ENCODE results near the gene PER1. TPM values are rescaled to one million over a fixed set of nuclear protein-coding genes. Genes with fewer than 3 reads are reported as not detected.

The PER1 gene
- total RNA-seq, 2 donors from 2014 or later: 19.7 to 43.6 TPM

- no peaks in the 10 kb centered on the region for H3K27me3 ChIP-seq
- no peak for DNase-seq
- H3K9ac ChIP-seq (ENCODE audit: low read depth in 2 of 2, low read length in 2 of 2): peak overlapping the region; percentile 66 to 100
- H3K27ac ChIP-seq: peak overlapping the region; percentile 93
- no peak for TF ChIP-seq CTCF (IDR thresholded peaks at IDR 0.05)
- intact Hi-C loops (cut with DNase I): no loop called here
- peaks cover 21% of the 10 kb centered on the region for H3K4me1 ChIP-seq
- no peak overlapping the region for H3K4me3 ChIP-seq
- H3K36me3 ChIP-seq: peaks cover 11% of the 10 kb centered on the region
- H3K9me3 ChIP-seq: no peaks in the 10 kb centered on the region
These were observed 837 bp upstream of the PER1 start for GRCh38 chr17:8153031-8153451.

DNA sequence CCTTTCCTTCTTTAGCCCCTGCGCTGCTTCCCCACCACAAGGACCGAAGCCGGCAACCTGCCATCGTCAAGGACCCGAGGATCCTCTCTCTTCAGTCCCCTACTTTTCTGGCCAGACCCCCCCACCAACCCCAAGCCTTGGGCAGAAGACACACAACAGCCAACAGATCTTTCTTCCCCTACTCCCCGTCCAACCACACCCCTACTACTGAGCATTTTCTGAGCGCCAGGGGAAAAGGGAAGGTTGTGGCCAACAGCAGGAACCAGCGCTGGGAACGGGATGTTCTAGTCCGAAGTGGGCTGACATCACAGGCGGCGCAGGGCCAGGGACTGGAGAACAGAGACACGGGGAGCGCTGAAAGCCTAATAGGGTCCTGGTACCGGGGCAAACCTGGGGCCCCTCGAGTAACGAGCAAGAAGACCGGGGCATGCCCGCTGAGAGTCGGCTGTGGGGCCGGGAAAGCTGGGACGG lies 528 bp downstream of the PER1 start:
- TF ChIP-seq CTCF (IDR thresholded peaks at IDR 0.05): no peak
- Histone ChIP-seq H3K27me3 (no peaks in the 10 kb centered on the region), H3K4me3 (peak overlapping the region; percentile 55), H3K27ac (peak overlapping the region; percentile 93), H3K36me3 (peaks cover 24% of the 10 kb centered on the region), H3K9ac (ENCODE audit: low read depth in 2 of 2, low read length in 2 of 2) (peak overlapping the region; percentile 93 to 100), H3K9me3 (no peaks in the 10 kb centered on the region), H3K4me1 (peaks cover 21% of the 10 kb centered on the region)
- DNase-seq: peak; percentile 80
- intact Hi-C loops (cut with DNase I): no loop called here

DNA sequence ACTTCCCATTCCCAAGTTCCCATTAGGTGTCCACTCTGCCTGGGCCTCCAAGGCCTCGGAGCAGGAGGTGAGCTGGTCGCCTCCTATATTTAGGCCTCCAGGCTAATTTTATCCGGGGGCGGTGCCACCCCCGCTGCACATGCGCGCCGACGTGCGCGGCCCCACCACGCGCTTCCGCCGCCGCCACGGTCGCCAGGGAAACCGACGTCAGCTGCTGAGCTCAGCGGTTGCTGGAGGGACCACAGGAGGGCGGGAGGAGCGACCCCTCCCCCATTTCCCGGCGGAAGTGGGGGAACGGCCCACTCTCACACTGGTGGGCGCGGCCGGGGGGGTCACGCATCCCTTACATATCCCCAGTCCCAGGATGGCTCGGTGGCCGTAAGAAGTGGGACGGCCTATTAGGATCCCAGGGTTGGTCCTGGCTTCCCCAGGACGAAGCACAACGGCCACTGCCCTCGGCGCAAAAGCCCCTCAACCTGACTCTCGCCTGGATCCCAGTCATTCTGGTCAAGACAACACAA lies 1.0 kb downstream of the PER1 start:
- TF ChIP-seq CTCF (IDR thresholded peaks at IDR 0.05): no peak
- Histone ChIP-seq H3K36me3 (peaks cover 29% of the 10 kb centered on the region), H3K4me3 (peak overlapping the region; percentile 55), H3K27ac (peak overlapping the region; percentile 93), H3K9ac (ENCODE audit: low read depth in 2 of 2, low read length in 2 of 2) (peak overlapping the region; percentile 93 to 100), H3K4me1 (peaks cover 21% of the 10 kb centered on the region), H3K27me3 (no peaks in the 10 kb centered on the region), H3K9me3 (no peaks in the 10 kb centered on the region)
- intact Hi-C loops (cut with DNase I): no loop called here
- DNase-seq: peak; percentile 87

DNA sequence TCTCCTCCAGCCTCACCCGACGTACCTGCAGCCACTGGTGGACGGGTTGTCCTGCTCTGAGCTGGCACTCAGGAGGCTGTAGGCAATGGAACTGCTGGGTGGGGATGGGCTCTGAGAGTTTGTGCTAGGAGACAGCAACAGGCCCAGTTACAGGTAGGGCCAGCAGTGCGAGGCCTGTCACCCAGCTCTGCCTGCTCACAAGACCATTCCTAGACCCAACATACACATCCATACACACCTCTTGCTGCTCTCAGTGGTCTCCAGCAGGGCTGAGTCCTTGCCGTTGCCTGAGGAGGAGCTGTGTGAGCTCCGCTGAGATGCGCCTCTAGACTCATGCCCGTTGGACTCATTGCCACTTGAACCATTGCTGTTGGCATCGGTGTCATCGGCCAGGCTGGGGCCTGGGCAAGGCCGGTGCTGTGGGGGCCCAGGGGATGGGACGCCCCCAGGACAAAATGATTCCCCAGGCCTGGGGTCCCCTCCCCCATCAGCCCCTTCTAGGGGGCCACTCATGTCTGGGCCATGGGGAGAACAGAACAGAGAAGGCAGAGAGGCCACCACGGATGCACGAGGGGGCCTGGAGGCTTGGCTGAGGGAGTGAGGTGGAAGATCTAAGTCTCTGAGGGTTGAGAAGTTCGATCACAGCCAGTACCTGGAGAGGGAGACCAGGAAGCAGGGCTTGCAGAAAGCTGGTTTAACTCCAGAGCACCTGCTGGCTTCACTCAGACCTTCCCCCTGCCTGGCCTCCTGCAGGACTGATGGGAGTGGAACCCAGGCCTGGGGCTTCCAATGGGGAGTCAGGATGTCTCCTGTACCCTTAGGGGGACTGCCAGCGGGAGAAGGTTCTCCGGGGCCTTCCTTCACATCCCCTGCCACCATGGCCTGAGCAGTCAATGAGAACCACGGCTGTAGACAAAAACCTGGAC lies 1.7 kb downstream of the PER1 start:
- Histone ChIP-seq H3K36me3 (peaks cover 30% of the 10 kb centered on the region), H3K9ac (ENCODE audit: low read depth in 2 of 2, low read length in 2 of 2) (peak overlapping the region; percentile 54 to 100), H3K27ac (peak overlapping the region; percentile 93), H3K27me3 (no peaks in the 10 kb centered on the region), H3K4me3 (peak overlapping the region; percentile 55), H3K9me3 (no peaks in the 10 kb centered on the region), H3K4me1 (peaks cover 21% of the 10 kb centered on the region)
- intact Hi-C loops (cut with DNase I): no loop called here
- TF ChIP-seq CTCF (IDR thresholded peaks at IDR 0.05): no peak
- DNase-seq: no peak

DNA sequence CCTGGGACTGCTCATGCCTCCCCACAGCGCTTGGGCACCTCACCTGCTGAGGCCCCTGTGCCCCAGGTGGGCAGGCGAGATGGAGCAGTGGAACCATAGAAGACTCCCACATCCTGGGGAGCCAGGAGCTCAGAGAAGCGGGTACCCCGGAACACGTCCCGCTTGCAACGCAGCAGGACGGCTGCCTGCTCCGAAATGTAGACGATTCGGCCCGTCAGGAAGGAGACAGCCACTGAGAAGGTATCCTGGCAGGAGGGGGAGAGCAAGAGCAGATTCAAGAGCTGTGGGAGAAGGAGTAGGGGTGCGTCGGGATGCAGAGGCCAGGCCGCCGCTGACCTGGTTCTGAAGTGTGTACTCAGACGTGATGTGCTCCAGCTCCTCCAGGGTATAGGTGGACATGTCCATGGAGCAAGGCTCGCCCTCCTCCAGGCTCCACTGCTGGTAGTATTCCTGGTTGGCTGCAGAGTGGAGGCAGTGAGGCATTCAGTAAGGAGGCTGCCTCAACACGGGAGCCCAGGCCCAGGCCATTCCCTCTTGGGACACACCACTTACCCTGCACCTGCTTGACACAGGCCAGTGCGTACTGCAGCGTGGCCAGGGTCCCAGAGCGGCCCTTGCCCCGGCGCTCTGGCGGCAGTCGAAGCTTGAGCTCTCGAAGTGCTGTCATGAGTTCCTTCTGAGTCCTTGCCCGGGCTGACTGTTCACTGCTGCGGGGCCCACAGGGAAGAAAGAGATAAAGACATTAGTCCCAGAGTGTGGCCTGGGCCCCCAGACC lies 2.6 kb downstream of the PER1 start:
- Histone ChIP-seq H3K9ac (ENCODE audit: low read depth in 2 of 2, low read length in 2 of 2) (no peak overlapping the region), H3K4me1 (peaks cover 19% of the 10 kb centered on the region), H3K27me3 (no peaks in the 10 kb centered on the region), H3K9me3 (no peaks in the 10 kb centered on the region), H3K36me3 (peaks cover 34% of the 10 kb centered on the region), H3K4me3 (no peak overlapping the region), H3K27ac (no peak overlapping the region)
- DNase-seq: no peak
- TF ChIP-seq CTCF (IDR thresholded peaks at IDR 0.05): no peak
- intact Hi-C loops (cut with DNase I): no loop called here

Data from colonic mucosa (tissue), 4 donors.